ENCODE data around the gene CAPN14. TPM values are rescaled to one million over a fixed set of nuclear protein-coding genes. Genes with fewer than 3 reads are reported as not detected.

Gene CAPN14
- total RNA-seq, 1 experiment from 2014 or later, result 0.11 TPM

DNA sequence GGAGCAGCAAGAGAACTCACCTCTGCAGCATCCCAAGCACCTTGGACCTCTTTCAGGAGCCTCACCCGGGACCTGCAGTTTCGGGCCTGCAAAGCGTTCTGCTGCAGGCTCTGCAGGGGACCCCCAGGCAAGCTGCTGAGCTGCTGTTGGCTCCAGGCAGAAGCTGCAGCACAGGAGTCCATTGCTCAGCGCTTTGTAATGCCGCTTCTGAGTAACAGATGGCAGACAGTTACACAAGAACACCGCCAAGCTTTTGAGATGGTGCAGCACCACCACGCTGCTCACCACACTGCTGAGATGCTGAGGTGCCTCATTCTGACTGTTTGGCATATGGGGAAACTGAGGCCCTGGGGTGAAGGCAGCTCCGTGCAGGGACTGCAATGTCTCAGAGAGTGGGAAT is 77.2 kb downstream of the CAPN14 start:
- DNase-seq (ENCODE audit: low read depth), result no peak

DNA sequence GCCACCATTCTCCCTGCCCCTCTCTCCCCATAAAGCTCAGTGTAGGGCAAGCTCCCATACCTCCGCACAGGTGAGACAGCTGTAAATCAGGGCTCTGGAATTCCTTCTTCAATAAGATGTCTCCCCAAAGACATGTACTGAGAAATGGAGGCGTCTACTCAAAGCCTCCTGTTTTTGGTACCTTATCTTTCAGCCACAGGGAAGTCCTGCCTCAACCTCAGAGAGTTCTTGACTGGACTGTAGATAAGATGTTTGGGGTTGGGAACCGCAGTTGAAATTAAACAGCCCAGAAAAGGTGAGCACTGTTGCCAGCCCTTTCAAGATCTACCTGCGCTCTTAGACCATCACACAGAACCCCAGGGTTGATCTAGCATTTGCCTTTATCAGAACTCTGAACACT is 77.6 kb downstream of the CAPN14 start:
- DNase-seq (ENCODE audit: low read depth), result no peak

DNA sequence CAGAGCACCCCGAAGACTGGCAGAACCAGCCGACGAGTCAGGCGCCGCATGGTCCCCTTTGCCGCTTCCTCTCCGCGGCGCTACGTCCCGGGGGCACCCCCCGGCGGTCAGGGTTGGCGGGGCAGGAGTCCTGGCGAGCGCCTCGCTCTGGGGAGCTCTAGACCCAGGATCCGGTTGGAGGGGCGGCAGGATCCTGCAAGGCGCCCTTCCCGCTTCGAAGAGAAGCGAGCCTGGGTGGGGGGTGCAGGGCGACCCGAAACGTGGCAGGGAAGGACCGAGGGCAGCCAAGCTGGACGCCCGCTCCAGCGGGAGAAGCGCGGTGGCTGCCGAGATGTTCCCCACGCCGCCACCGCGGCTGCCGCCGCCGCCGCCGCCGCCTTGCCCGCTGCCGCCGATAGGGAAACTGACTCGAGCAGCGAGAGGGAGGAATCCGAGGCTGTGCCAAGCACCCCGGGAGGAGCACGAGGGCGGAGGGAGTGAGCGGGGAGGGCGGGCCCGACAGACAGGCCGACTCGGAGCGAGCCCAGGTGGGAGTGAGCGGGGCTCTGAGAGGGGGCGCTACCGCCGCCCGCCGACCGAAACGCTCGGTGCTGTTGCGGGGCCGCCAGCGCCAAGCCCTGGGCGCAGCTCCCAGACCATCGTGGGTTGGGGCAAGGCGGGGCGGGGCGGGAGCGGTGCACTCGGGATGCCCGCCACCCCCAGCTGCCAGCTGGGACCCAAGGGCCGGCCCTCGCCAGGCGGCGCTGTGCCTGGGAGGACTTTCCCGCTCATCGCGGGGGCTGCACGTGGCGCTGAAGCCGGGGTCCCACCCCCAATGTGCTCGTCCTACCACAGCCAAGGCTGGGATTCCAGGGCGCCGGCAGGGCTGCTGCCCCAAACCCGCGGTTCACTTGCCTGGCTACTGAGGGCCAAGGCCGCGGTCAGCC is 79.0 kb downstream of the CAPN14 start, which contains the start of gene GALNT14:
Gene GALNT14 (minus strand): TSS at position 404 of the 926 bp plus-strand sequence. CDS start 354 bp downstream, at position 50.
- DNase-seq (ENCODE audit: low read depth), result peak; percentile 89

DNA sequence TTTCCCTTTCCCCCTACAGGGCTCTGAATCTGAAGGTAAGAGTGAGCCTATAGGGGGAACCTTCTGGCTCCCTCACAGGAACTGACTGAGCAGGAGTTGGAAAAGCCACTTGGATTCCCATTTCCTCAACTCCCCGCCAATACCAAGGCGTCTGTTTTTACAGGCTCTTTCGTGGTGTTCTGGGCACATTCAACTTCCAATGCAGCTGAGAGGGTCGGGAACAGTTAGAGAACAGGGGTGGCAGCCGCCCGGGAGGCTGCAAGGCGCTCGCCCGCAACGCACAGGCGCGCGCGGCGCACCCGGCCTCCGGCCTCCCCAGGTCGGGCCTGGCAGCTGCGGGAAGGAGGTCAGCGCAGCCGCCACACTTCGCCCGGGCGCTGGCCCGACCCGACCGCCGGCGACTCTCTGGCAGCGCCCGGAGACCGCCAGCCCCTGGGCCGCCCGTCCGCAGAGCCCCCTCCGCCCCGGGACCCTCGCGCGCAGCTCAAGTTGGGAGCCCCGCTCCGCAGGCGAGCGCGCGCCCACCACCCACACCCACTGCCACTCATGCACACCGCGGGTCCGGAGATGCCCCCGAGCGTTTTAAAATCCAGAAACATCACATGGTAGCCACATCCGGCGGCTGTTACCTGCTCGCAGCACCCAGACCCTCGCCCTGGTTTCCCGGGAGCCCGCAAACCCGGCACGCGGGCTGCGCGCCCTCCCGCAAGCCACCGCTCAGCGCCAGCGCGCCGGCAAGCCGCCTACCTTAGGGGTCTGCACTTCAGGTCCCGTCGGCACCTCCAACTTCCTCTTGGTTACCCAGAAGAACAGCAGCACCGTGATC is 79.9 kb downstream of the CAPN14 start:
- DNase-seq (ENCODE audit: low read depth), result peak; percentile 58

DNA sequence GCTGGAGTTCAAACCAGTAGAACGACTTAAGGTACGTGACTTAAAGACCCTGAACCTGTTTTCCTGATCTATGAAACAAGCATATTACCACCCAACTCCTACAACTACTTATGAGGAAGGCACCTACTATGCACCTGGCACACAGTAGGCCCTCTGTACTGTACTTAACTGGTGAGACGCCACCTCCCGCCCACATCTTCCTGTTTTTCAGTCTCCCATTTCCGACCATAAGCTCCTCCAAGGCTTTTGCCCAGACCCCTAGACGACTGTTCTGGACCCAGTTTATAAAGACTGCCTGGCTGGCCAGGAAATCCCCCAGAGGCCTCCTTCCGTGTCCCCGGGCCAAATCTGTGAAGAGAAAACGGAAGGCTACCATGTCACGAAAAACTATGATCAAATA is 80.6 kb downstream of the CAPN14 start:
- DNase-seq (ENCODE audit: low read depth), result peak; percentile 32

DNA sequence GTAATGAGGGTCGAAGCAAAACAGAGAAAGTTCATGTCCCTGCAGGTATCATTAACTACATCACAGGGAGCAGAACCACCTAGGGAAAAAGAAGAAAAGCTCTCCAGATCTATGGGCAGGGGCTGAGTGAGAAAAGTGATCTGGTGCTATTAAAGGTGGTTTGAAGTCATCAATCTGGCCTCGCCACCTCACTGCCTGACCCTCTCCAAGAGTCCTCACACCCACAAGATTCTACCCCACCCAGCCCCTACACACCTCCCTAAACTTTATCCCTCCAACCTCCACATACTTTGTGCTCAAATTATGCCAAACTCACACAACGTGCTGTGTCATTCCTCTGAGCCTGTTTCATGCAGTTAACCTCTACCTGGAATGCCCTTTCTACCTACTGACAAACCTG is 81.3 kb downstream of the CAPN14 start:
- no peak for DNase-seq (ENCODE audit: low read depth)

DNA sequence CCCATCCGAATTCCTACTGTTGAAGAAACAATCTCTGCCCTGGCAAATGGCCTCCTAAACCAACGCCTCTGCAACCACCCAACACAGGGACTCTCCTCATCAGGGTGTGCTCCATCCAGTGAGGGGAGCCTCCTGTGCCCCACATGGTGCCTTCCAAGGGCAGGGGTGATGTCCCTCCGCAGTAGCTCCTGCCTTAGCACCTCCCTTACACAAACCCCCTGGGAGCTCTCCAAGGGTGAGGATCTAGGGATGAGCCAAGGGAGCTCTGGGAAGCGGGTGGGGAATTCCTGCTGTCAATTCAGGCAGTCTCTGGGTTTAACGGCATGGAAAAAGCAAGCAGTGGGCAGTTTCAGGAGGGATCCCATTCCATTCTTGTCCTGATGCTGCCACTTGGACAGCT is 82.8 kb downstream of the CAPN14 start:
- DNase-seq (ENCODE audit: low read depth), result no peak

DNA sequence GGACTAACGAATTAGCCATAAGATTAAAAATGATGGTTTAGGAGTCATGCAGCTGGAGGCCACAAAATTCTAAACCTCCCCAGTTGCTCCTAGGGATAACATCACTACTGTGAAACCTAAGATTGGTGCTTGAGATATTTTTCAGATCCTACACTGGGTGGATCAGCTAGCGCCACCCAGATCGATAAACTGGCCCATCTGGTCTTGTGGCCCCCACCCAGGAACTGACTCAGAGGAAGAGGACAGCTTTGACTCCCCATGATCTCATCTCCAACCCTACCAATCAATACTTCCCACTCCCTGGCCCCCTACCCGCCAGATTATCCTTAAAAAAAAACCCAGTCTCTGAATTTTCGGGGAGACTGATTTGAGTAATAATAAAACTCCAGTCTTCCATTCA is 84.5 kb downstream of the CAPN14 start:
- DNase-seq (ENCODE audit: low read depth), result no peak

DNA sequence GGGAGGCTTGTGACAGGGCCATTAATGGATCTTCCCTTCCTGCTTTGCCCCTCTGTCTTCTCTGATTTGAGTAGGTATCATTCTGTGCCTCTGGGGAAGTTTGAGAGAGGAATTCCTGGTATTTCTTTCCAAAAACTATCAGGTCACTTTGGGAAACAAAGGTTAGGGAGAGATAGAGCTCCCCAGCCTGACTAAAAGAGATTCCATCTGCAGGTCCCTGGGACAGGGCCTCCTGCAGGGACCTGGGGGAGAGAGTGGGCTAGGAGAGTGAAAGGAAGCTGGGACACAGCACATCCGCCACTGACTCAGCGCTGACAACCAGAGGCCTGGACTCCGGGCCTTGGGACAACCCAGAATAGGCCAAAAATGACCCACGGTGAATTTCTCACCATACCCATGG is 85.4 kb downstream of the CAPN14 start:
- peak; percentile 33 for DNase-seq (ENCODE audit: low read depth)

DNA sequence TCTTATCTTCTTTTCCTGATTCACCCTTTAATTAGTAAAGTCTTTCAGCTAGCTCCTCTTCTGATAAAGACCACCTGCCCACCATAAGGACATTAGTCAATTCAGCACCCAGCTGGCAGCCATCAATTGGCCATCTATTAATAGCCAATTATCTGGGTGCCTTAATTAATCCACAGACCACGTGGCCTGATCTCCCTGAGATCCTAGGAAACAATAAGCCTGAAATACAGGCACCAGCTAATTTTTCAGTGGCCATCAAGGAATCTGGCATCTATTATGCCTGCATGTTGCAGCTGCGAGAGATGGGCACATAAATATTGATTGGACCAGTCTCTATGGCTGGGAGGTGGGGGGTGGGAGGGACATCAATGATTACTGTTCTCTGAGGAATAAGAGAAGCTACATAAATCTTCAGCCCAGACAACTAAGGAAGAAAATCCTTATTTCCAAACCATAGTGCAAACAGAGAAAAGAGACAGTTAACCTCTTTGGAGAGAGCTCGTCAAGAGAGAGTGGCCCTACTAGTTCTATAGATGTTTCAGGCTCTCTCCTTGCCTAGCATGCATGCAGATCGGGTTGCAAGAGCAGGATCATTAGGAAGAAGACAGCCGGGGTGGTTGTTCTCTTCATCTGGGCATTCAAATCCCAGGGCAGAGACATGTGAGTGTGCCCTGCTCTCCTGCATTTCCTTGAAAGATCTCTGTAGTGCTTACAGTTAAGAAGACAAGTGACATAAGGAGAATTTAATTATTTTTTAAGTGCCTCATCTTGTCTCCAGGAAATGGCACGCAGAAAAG is 87.7 kb downstream of the CAPN14 start:
- DNase-seq (ENCODE audit: low read depth), result no peak

DNA sequence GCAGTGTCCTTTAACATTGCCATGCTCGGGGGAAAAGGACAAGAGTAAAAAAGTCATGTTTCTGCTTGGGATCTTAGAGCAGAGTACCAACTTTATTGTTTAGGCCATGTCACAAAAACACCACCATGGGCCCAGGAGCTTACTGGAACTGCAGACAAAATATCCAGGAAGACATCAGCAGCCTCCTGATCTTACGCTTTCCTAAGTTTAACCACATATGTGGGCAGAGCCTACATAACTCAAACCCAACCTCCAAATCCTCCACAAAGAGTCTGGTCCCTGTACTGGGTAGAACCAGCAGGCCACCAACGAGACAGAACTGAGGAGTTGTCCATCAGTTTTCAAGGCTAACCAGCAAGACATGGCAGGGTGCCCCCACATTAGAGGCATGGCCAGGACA is 89.4 kb downstream of the CAPN14 start:
- no peak for DNase-seq (ENCODE audit: low read depth)

DNA sequence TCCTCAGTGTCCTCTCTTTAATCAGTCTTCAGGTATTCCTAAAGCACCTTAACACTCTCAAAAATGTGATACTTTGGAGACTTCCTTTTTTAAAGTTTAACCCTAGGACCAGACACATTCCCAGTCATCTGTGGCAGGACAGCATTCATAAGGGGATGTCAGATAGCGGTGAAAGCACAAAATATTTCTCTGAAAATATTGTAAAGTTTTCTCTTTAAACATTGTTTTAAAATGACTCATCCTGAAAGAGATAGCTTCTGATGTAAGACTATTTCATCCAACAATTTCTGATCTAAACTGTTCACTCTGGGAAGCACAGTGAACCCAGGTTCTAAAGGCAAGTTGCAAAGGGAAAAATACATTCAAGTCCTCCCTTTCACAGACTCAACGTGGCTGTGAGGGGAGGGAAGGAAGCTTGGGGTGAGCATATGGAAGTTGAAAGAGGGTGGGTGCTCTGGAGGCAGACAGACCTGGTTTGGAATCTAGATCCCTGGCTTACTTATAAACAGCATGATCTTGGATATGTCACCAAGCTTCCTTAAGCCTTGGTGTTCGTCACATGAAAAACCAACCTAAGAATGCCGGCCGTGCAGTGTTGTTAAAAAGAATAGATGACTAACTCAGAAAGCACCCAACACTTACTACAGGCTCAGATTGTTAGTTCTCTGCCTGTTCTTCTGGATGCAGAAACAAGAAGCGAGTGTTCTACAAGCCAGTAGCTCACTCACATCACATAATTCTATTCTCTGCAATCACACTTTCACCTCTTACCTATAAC is 91.2 kb downstream of the CAPN14 start:
- peak; percentile 52 for DNase-seq (ENCODE audit: low read depth)

DNA sequence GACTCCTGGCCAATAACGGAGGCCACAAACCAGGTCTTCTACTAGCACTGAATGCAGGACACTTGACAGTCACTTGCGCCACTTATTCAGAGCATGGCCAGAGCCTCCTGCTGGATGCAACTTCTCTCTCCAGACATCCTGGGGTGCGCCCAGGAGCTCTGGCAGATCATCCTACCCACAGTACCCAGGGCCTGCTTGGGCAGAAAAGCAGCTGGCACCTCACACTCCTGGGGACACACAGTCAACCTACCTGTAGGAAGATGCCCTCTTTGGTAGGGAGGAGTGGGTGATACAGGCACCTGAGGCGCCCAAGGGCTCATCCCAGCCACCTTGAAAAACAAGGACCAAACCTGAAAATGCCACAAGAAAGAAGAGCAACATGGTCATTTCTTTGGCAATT is 92.4 kb downstream of the CAPN14 start:
- no peak for DNase-seq (ENCODE audit: low read depth)

Other genes starting within 250 kb of the CAPN14 start
- 22.3 and 32.3 TPM in 2 replicates for gene GALNT14, start 79.1 kb downstream of the CAPN14 start, total RNA-seq (2014; rRNA removed; shearing (Covaris generic))
- gene EHD3, start 16.6 kb upstream of the CAPN14 start, total RNA-seq (2014; rRNA removed; shearing (Covaris generic)), result 2.6 and 4.1 TPM in 2 replicates
- 0.18 and 0.97 TPM in 2 replicates for gene XDH, start 197.2 kb upstream of the CAPN14 start, total RNA-seq (2014; rRNA removed; shearing (Covaris generic))